Erythroblast (primary cell): ENCODE results near the gene NSUN7.

ENCODE experiments used
- GATA1 ChIP-seq: IDR thresholded peaks from 2 replicates; pipeline ENCODE4 v1.6.1; 2011; ENCODE audit warnings: low read depth, mild to moderate bottlenecking, control low read depth, low read length, moderate library complexity
- POLR2A ChIP-seq: IDR thresholded peaks from 2 replicates; pipeline ENCODE4 v1.6.1; 2011; ENCODE audit warnings: mild to moderate bottlenecking, low read length

GRCh38 chr4:40755616-40756015, 5.9 kb downstream of the NSUN7 start:
- TF ChIP-seq POLR2A (no peak), GATA1 (no peak)
